CD4-positive, CD25-positive, alpha-beta regulatory T cell (primary cell): ENCODE data around the gene DUOX2. TPM values are rescaled to one million over a fixed set of nuclear protein-coding genes. Genes with fewer than 3 reads are reported as not detected.

Experiments used
- ATAC-seq, 2 donors: fragments of 150-1000 bp; cut with Tn5 transposase; one replicate each; pipeline ENCODE4 v1.10.0; 2021; ENCODE audit warnings: low read depth in 2 of 2, moderate number of reproducible peaks in 2 of 2, moderate library complexity in 1 of 2
- DNase-seq, 3 donors: peaks; one replicate each; pipeline versions ENCODE4 v3.0.0 to v3.0.0-alpha.2; 2012 to 2022; ENCODE audit warnings: mixed read lengths in 1 of 3
- H3K27ac ChIP-seq: one replicate; pipeline ENCODE4 v1.7.0; 2013; ENCODE audit warnings: mild to moderate bottlenecking, low read length; ENCODE audit not compliant: insufficient read depth, poor library complexity, severe bottlenecking
- H3K27me3 ChIP-seq: one replicate; pipeline ENCODE4 v1.7.0; 2013; ENCODE audit warnings: low read length; ENCODE audit not compliant: control insufficient read depth, insufficient read depth
- H3K36me3 ChIP-seq: one replicate; pipeline ENCODE4 v1.7.0; 2013; ENCODE audit warnings: mild to moderate bottlenecking, low read length, moderate library complexity; ENCODE audit not compliant: control insufficient read depth, insufficient read depth
- H3K4me1 ChIP-seq: 2 replicates; pipeline ENCODE4 v1.7.0; 2013; ENCODE audit warnings: mild to moderate bottlenecking, low read length; ENCODE audit not compliant: insufficient read depth, control insufficient read depth, poor library complexity, severe bottlenecking
- H3K4me3 ChIP-seq: one replicate; pipeline ENCODE4 v1.7.0; 2013; ENCODE audit warnings: low read depth, mild to moderate bottlenecking, low read length, moderate library complexity
- H3K9me3 ChIP-seq, 2 experiments: 1 replicate in 1 of 2; 2 replicates in 1 of 2; pipeline ENCODE4 v1.7.0; 2013; ENCODE audit warnings: low read length in 2 of 2, mild to moderate bottlenecking in 1 of 2, moderate library complexity in 1 of 2; ENCODE audit not compliant: control insufficient read depth in 2 of 2
- H3K27ac Mint-ChIP-seq, 3 donors: one replicate each; pipeline ENCODE4 v1.8.0; 2020 to 2022; ENCODE audit warnings: mild to moderate bottlenecking in 3 of 3, mixed read lengths in 3 of 3, moderate library complexity in 2 of 3
- H3K27me3 Mint-ChIP-seq: one replicate; pipeline ENCODE4 v1.8.0; 2022; ENCODE audit warnings: mild to moderate bottlenecking, mixed read lengths
- H3K36me3 Mint-ChIP-seq: one replicate; pipeline ENCODE4 v1.8.0; 2020; ENCODE audit warnings: mixed read lengths
- H3K4me1 Mint-ChIP-seq, 4 donors: one replicate each; pipeline ENCODE4 v1.8.0; 2020 to 2022; ENCODE audit warnings: mixed read lengths in 4 of 4, mild to moderate bottlenecking in 1 of 4
- H3K4me3 Mint-ChIP-seq, 4 donors: one replicate each; pipeline ENCODE4 v1.8.0; 2020 to 2022; ENCODE audit warnings: mild to moderate bottlenecking in 4 of 4, mixed read lengths in 4 of 4, moderate library complexity in 3 of 4
- H3K9me3 Mint-ChIP-seq, 7 donors: one replicate each; pipeline ENCODE4 v1.8.0; 2020 to 2022; ENCODE audit warnings: mixed read lengths in 7 of 7, mild to moderate bottlenecking in 3 of 7, moderate library complexity in 2 of 7
- polyA plus RNA-seq, 4 donors: library from polyadenylated mRNA; unstranded; fragments of 300-500 nt; fragmentation: Illumina TruSeq; gene quantifications; one replicate each; pipeline ENCODE4 v1.2.3, GENCODE V29; 2021
- total RNA-seq: library from RNA; stranded (reverse); gene quantifications from one replicate; pipeline ENCODE4 v1.2.3, GENCODE V29; 2022

The DUOX2 gene
- total and polyA plus RNA-seq, 5 donors from 2014 or later, result not detected

DNA sequence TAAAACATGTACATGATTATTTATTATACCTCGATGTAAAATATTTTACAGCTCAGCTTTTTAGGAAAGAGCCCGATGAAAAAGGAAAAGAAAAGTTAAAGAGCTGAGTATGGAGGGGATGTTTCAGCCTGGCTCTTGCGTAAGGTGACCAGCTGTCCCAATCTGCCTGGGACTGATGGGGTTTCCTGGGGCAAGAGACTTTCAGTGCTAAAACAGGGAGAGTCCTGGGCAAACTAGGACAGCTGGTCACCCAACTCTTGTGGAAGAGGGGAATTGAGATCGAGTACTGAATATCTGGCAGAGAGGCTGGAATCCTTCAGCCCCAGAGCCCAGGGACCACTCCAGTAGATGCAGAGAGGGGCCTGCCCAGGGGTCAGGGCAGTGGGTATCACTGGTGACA, 21.0 kb downstream of the DUOX2 start:
- no peak overlapping the region for H3K27ac Mint-ChIP-seq
- H3K4me3 Mint-ChIP-seq, result no peak overlapping the region
- no peaks in the 10 kb centered on the region for H3K36me3 ChIP-seq

DNA sequence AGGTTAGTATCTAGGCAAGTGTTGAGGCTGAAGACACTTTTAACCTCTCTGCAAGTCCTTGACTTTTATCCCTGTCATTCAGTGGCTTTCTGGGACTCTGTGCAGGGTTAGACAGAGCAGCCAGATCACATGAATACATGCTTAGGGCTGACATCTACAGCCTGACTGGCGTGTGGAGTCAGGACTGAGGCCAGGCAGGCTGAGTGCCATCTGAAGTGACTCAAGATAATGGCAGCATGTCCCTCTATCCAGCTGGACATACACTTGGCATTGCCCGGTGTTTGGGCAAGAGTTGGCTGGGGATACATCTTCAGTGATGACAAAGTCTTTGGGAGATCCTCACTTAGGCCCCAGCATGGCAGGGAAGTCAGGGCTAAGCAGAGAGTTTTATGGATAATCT, 22.4 kb downstream of the DUOX2 start:
- Mint-ChIP-seq H3K4me3 (no peak overlapping the region), H3K36me3 (no peaks in the 10 kb centered on the region), H3K27me3 (peaks cover 32% of the 10 kb centered on the region), H3K27ac (no peak overlapping the region), H3K4me1 (no peaks in the 10 kb centered on the region), H3K9me3 (peaks cover 0 to 4% (median 0%) of the 10 kb centered on the region in 7 donors)
- Histone ChIP-seq H3K9me3 (no peaks in the 10 kb centered on the region), H3K36me3 (no peaks in the 10 kb centered on the region), H3K27me3 (peaks cover 7% of the 10 kb centered on the region), H3K4me1 (no peaks in the 10 kb centered on the region), H3K27ac (no peak overlapping the region), H3K4me3 (no peak overlapping the region)
- DNase-seq, result no peak
- ATAC-seq, result no peak

More for the DNA sequence above, 21.0 kb downstream of the DUOX2 start:
- no peak overlapping the region for H3K4me3 ChIP-seq
- H3K27me3 ChIP-seq, result peaks cover 3% of the 10 kb centered on the region
- no peaks in the 10 kb centered on the region for H3K36me3 Mint-ChIP-seq
- DNase-seq (no peak), ATAC-seq (no peak)
- no peaks in the 10 kb centered on the region for H3K4me1 ChIP-seq
- H3K27ac ChIP-seq, result no peak overlapping the region
- H3K4me1 Mint-ChIP-seq, result no peaks in the 10 kb centered on the region
- peaks cover 19% of the 10 kb centered on the region for H3K27me3 Mint-ChIP-seq
- peaks cover 0 to 4% (median 0%) of the 10 kb centered on the region in 7 donors for H3K9me3 Mint-ChIP-seq
- H3K9me3 ChIP-seq, result no peaks in the 10 kb centered on the region

DNA sequence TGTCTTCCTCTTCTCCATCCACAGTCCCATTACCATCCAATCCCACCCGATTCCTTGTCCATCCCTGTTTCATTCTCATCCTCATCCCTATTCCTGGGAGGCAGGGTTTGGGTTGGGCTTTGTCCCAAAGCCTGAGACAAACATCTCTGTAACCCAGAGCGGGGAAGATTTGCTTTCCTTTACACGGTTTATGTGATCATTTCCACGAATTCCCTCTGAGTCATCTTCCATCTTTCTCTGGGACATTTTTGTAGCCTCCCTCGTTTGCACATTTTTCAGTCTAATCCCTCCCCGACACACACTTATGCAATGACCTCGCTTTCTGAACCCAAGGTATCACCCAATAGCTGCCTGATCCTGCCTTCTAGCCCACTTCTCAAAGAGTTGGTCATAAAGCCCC, 22.8 kb downstream of the DUOX2 start:
- H3K27me3 Mint-ChIP-seq, result peaks cover 32% of the 10 kb centered on the region
- no peak overlapping the region for H3K4me3 Mint-ChIP-seq
- DNase-seq, result no peak
- H3K9me3 ChIP-seq, result no peaks in the 10 kb centered on the region
- H3K36me3 Mint-ChIP-seq, result no peaks in the 10 kb centered on the region
- no peaks in the 10 kb centered on the region for H3K36me3 ChIP-seq
- H3K9me3 Mint-ChIP-seq, result peaks cover 0 to 4% (median 0%) of the 10 kb centered on the region in 7 donors
- H3K27me3 ChIP-seq, result peaks cover 7% of the 10 kb centered on the region
- H3K4me1 ChIP-seq, result no peaks in the 10 kb centered on the region
- no peak for ATAC-seq
- H3K27ac Mint-ChIP-seq, result no peak overlapping the region
- no peak overlapping the region for H3K4me3 ChIP-seq
- no peak overlapping the region for H3K27ac ChIP-seq
- no peaks in the 10 kb centered on the region for H3K4me1 Mint-ChIP-seq

DNA sequence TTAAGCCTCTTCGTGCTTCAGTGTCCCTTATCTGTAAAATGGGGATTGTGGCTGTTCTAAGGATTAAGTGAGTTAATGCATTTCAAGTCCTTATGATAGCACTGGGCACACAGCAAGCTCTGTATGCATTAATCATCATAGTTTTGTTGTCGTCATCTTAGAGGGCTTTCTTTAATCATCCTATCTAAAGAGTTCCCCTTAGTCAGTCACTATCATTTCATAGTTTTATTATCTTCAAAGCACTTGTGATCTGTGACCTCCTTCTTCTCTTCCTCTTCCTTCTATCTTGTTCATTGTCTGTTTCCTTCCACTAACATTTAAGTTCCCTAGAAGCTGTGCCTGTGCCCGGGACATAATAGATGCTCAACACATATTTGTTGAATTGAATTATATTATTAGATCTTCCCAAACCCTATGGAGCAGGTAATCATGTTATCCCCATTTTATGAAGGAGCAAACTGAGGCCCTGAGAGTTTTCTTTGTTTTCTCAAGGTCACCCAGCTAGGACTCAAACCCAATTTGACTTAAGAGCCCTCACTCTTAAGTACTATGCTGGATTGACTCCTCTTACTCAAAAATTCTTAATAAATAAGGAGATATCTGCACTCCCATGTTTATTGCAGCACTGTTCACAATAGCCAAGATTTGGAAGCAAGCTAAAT, 24.1 kb downstream of the DUOX2 start:
- no peak for ATAC-seq
- H3K27ac Mint-ChIP-seq, result no peak overlapping the region
- DNase-seq, result no peak

DNA sequence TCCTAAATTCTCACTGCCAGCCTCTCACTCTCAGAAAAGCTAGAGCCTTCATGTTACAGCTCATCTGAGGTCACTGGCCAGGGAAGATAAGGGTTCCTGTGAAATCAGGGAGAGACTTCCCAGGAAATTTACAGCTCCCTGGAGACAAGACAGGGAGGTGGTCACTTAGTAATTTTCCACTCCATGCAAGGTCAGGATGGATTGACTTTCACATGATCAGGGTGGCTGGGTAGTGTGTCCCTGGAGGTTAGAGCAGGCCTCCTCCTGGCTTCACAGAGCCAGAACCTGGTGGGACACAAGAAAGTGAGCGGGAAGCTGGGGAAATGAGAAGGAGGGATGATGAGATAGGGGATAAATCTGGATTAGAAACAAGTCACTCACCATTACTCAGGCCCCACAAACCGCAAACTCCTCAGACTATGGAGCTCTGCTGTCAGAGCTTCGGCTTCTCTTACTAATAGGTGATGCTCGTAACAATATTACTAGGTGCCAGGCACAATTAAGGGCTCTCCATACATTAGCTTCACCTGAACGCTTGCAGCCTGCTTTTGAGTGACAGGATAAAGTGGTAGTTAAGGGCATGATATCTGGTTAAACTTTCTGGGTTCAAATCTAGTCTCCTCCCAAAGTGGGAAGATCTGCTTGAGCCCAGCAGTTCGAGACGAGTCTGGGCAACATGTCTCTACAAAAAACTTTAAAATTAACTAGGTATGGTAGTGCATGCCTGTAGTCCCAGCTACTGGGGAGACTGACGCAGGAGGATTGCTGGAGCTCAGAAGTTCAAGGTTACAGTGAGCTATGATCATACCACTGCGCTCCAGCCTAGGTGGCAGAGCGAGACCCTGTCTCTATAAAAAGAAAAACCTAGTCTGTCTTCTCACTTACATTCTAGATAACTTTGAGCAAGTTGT, 24.9 kb downstream of the DUOX2 start:
- Mint-ChIP-seq H3K27ac (no peak overlapping the region), H3K27me3 (peaks cover 46% of the 10 kb centered on the region), H3K36me3 (no peaks in the 10 kb centered on the region), H3K9me3 (peaks cover 0 to 4% (median 0%) of the 10 kb centered on the region in 7 donors), H3K4me3 (no peak overlapping the region), H3K4me1 (no peaks in the 10 kb centered on the region)
- Histone ChIP-seq H3K4me1 (no peaks in the 10 kb centered on the region), H3K27me3 (peaks cover 10% of the 10 kb centered on the region), H3K36me3 (no peaks in the 10 kb centered on the region), H3K27ac (no peak overlapping the region), H3K9me3 (no peaks in the 10 kb centered on the region), H3K4me3 (no peak overlapping the region)
- no peak for ATAC-seq
- DNase-seq, result no peak

More for the DNA sequence above, 24.1 kb downstream of the DUOX2 start:
- H3K4me3 ChIP-seq, result no peak overlapping the region
- H3K4me1 ChIP-seq, result no peaks in the 10 kb centered on the region
- Mint-ChIP-seq H3K4me1 (no peaks in the 10 kb centered on the region), H3K4me3 (no peak overlapping the region), H3K36me3 (no peaks in the 10 kb centered on the region), H3K9me3 (peaks cover 0 to 4% (median 0%) of the 10 kb centered on the region in 7 donors), H3K27me3 (peaks cover 38% of the 10 kb centered on the region)
- no peak overlapping the region for H3K27ac ChIP-seq
- no peaks in the 10 kb centered on the region for H3K9me3 ChIP-seq
- H3K36me3 ChIP-seq, result no peaks in the 10 kb centered on the region
- peaks cover 10% of the 10 kb centered on the region for H3K27me3 ChIP-seq

DNA sequence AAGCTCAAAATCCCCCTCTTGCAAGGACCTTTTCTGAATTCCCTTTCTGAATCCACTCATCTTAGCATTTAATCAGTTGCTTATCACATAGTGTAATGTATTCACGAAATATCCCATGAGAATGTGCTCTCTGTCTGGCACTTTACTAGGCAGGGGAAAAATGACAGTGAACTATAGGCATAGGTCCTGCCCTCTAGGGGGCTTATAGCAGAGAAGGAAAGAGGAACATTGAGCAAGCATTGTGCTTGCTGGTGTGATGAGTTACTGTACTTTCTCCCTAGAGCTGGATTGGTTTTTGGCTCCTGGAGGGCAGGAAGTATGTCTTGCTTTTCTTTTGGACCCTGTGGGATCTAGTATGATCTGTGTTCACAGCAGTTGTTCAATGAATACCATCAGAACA, 26.5 kb downstream of the DUOX2 start:
- no peaks in the 10 kb centered on the region for H3K9me3 ChIP-seq
- H3K9me3 Mint-ChIP-seq, result peaks cover 0 to 4% (median 0%) of the 10 kb centered on the region in 7 donors
- H3K4me3 ChIP-seq, result no peak overlapping the region
- peaks cover 10% of the 10 kb centered on the region for H3K27me3 ChIP-seq
- no peaks in the 10 kb centered on the region for H3K4me1 Mint-ChIP-seq
- peaks cover 46% of the 10 kb centered on the region for H3K27me3 Mint-ChIP-seq
- H3K4me3 Mint-ChIP-seq, result no peak overlapping the region
- no peaks in the 10 kb centered on the region for H3K4me1 ChIP-seq
- no peaks in the 10 kb centered on the region for H3K36me3 ChIP-seq
- no peaks in the 10 kb centered on the region for H3K36me3 Mint-ChIP-seq
- H3K27ac ChIP-seq, result no peak overlapping the region
- H3K27ac Mint-ChIP-seq, result no peak overlapping the region
- ATAC-seq, result no peak
- no peak for DNase-seq

DNA sequence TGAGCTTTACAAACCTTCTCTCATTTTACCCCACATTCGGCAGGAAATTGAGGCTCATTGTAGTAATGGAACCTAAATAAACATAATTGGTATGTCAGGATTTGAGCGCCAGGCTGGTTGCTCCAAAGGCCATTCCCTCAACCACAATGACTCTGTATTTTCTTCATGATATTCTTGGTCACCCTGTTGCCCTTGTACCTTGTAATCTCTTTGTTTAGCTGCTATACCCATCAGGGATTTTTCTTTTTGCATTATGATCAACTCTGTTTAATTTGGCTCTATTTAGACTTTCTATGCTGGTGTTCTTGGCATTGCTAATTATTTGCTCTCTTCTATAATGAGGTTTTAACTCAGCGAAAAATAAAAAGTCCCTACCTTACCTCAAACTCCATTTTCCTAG, 29.8 kb downstream of the DUOX2 start:
- ATAC-seq (no peak), DNase-seq (no peak)
- H3K4me1 Mint-ChIP-seq, result no peaks in the 10 kb centered on the region
- H3K4me3 Mint-ChIP-seq, result no peak overlapping the region
- H3K9me3 Mint-ChIP-seq, result no peaks in the 10 kb centered on the region
- Histone ChIP-seq H3K27ac (no peak overlapping the region), H3K36me3 (no peaks in the 10 kb centered on the region), H3K27me3 (peaks cover 7% of the 10 kb centered on the region), H3K4me3 (no peak overlapping the region), H3K4me1 (no peaks in the 10 kb centered on the region), H3K9me3 (no peaks in the 10 kb centered on the region)
- no peak overlapping the region for H3K27ac Mint-ChIP-seq
- H3K27me3 Mint-ChIP-seq, result peaks cover 35% of the 10 kb centered on the region
- no peaks in the 10 kb centered on the region for H3K36me3 Mint-ChIP-seq
